ENCODE data around the gene NEDD9.

The NEDD9 gene

DNA sequence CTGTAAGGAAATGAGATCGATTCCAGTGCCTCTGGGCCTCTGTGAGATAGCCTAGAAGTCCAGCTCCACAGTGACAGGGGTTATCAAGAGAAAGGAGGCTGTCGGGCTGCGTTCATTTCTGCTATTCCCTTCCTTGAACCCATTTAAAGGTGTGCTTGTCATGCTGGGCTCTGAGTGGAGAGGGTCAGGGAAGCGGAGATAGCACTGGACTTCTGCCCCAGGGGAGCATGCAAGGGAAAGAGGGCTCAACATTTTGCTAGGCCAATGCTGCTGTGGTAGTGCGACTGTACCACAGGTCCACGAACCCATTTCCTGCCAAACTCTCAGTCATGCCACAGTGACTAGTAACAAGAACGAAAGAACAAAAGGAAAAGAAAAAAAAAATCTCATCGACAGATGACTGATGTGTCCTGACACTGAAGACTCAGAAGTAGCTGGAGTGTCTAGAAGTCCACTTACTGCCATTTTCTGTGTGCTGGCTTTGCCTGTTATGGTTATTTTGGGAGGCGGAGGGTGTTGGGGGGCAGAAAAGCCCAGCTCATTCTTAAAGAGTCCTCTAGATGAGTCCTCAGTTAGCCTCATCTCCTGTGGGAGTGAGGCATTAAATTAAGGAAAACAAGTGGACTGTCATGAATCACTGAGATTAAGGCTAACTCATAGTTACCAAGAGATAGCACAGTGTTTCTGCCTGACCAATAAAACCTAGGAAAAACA, 8.1 kb downstream of the NEDD9 start:
- DNase-seq (ENCODE audit: low read depth, low spot score), result peak; percentile 59
- TF ChIP-seq, protein P1, sequence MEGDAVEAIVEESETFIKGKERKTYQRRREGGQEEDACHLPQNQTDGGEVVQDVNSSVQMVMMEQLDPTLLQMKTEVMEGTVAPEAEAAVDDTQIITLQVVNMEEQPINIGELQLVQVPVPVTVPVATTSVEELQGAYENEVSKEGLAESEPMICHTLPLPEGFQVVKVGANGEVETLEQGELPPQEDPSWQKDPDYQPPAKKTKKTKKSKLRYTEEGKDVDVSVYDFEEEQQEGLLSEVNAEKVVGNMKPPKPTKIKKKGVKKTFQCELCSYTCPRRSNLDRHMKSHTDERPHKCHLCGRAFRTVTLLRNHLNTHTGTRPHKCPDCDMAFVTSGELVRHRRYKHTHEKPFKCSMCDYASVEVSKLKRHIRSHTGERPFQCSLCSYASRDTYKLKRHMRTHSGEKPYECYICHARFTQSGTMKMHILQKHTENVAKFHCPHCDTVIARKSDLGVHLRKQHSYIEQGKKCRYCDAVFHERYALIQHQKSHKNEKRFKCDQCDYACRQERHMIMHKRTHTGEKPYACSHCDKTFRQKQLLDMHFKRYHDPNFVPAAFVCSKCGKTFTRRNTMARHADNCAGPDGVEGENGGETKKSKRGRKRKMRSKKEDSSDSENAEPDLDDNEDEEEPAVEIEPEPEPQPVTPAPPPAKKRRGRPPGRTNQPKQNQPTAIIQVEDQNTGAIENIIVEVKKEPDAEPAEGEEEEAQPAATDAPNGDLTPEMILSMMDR (IDR thresholded peaks at IDR 0.05; ENCODE audit: low read depth, low read length), result no peak
- H3K4me3 ChIP-seq (ENCODE audit: low read depth, low read length), result no peak overlapping the region
- in situ Hi-C loops (cut with HindIII; ENCODE audit: low sequenced_read_pairs), result no loop called here

DNA sequence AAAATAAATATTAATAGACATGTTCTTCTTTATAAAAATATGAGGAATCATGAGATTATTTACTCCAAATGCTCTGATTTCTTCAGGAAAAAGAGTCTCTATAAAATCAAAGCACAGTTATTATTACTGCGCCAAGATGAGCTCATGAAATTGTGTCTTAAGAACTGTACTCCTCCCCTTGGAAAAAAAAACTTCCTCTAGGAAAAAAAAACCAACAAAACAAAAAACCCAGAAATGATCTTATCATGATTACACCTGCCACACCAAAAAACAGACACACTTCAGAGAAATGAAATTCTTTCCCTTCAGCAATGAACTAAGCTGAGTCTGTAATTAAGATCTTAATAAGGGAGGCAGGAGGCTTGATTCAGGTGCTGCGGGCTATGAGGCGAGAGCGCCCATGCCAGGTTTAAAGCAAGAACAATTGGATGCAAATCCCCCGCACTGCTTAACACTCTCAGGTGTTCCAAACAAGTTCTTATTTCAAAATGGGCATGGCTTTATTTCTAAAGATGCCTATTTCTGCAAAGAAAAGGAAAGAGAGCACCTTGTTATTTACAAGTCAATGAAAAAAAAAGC, 9.1 kb downstream of the NEDD9 start:
- H3K4me3 ChIP-seq (ENCODE audit: low read depth, low read length), result no peak overlapping the region
- TF ChIP-seq, protein P1 (IDR thresholded peaks at IDR 0.05; ENCODE audit: low read depth, low read length), result no peak
- DNase-seq (ENCODE audit: low read depth, low spot score), result no peak
- in situ Hi-C loops (cut with HindIII; ENCODE audit: low sequenced_read_pairs), result no loop called here

DNA sequence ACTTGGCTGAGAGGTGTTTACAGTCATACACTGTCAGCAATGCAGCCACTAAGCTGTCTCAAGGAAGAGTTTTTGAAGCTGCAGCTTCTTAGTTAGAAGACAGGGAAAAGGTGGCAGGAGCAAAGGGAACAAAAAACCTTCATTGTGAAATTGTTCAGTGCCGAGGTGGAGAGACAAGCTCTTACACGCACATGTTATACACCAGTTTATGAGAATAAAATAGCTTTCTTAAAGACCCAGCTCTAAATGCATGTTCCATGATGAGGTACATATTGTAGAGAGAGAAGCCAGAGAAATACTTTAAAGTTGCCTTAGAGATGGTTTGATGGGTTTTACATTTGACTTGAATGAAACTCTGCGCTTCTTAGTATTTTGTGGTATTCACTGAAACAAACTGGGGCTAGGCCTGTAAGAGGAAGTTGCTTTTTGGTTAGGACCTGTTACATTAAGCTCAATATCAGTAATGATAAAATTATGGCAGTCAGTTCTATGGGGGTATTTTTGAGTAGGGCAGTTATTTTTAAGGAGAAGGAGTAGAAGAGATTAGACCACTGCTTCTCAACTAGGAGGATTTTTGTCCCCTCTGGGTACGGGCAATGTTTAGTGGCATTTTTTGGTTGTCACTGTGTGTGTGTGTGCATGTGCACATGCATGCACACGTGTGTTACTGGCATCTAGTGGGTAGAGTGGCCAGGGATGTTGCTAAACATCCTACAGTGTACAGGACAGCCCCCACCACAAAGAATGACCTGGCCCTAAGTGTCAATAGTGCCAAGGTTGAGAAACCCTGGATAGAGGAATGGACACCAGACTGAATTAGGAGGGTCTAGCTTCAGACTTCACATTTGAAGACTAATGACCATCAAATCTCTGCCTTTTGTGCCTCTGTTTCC, 9.8 kb downstream of the NEDD9 start:
- DNase-seq (ENCODE audit: low read depth, low spot score), result no peak
- in situ Hi-C loops (cut with HindIII; ENCODE audit: low sequenced_read_pairs), result no loop called here
- TF ChIP-seq, protein P1 (IDR thresholded peaks at IDR 0.05; ENCODE audit: low read depth, low read length), result no peak
- H3K4me3 ChIP-seq (ENCODE audit: low read depth, low read length), result no peak overlapping the region

DNA sequence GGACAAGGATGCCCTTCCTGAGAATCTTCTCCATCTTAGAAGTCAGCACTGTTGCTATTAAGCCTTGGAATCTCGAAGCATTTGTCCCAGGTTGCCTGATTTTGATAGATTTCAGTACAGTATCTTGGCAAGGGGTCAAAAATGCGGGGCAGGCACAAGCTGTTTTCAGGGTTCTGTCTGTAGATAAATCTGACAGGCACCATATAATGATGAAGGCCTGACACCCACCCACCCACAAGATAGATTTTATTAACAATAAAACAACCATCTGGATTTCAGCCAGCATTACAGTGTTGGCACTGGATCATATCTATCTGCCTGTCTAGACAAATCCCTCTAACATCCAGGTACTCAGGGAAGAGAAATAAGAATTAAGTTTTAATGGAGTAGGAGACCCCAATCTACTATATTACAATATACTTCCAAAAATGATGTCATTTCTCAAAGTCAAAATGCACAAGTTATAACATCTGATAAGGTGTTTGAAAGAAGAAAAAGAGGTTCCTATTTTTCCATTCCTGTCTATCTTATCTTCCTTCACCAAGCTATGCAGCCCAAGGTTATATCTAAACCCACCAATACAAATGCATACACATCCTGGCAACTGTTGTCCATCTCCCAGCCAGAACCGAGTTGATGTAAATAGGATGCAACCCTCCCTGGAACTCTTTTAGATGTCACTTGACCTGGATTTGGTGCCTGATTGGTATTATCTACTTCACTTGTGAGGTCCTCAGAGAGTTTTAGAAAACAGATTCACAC, 10.7 kb downstream of the NEDD9 start:
- in situ Hi-C loops (cut with HindIII; ENCODE audit: low sequenced_read_pairs), result no loop called here
- no peak for DNase-seq (ENCODE audit: low read depth, low spot score)
- H3K4me3 ChIP-seq (ENCODE audit: low read depth, low read length), result no peak overlapping the region
- TF ChIP-seq, protein P1 (IDR thresholded peaks at IDR 0.05; ENCODE audit: low read depth, low read length), result no peak

GRCh38 chr6:11219400-11219834, 13.1 kb downstream of the NEDD9 start:
- H3K4me3 ChIP-seq (ENCODE audit: low read depth, low read length), result no peak overlapping the region
- in situ Hi-C loops (cut with HindIII; ENCODE audit: low sequenced_read_pairs), result no loop called here
- DNase-seq (ENCODE audit: low read depth, low spot score), result no peak
- TF ChIP-seq, protein P1 (IDR thresholded peaks at IDR 0.05; ENCODE audit: low read depth, low read length), result no peak

Data from astrocyte of the spinal cord (primary cell).